NOMO-1 treated with DMSO at 0.1 percent for 48 hours (cell line): Measurements from ENCODE around the gene EEIG1.

Experiments used
- DNase-seq: peaks from one replicate; lab custom pipeline; 2025; ENCODE audit not compliant: unreplicated experiment; lab: John Stamatoyannopoulos, UW

EEIG1 gene

GRCh38 chr9:127961155-127961490, 19.7 kb downstream of the EEIG1 start:
- no peak for DNase-seq

GRCh38 chr9:127960410-127961154, 20.2 kb downstream of the EEIG1 start:
- no peak for DNase-seq

- DNase-seq, result no peak
These were observed 20.9 kb downstream of the EEIG1 start for GRCh38 chr9:127959841-127960409.

GRCh38 chr9:127959398-127959797, 21.4 kb downstream of the EEIG1 start:
- DNase-seq, result no peak

DNA sequence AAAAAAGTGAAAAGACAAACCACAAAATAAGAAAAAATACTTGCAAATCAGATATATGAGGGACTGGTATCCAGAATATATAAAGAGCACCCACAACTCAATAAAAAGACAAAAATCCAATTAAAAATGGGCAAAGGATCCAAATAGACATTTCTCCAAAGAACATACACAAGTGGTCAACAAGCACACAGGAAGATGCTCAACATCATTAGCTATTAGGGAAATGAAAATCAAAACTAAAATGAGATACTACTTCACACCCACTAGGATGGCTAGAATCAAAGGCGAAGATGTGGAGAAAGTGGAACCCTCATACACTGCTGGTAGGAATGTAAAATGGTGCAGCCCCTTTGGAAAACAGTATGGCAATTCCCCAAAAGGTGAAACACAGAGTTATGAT, 22.1 kb downstream of the EEIG1 start:
- no peak for DNase-seq

GRCh38 chr9:127955294-127956015, 25.3 kb downstream of the EEIG1 start:
- peak; percentile 29 for DNase-seq

DNA sequence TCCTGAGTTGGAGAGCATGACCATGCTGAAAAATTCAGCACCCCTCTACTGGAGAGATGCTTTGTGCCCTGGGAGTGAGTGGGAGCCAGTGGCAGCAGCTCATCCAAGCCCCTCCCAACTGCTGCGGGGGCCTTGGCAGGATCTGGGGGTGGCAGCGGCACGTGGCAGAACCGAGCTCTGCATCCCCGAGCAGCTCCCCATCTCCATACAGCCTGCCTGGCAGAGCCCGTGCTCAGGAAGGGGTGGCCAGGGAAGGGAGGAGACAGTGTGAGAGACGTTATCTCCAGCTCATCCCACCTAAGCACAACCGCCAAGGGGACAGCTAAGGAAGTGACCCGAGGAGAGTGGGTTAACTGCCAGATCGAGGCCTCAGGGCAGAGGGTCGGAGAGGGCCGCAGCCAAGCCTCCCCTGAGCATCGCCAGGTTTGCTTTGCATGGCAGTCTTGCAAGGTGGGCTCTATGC, 25.9 kb downstream of the EEIG1 start:
- no peak for DNase-seq

DNA sequence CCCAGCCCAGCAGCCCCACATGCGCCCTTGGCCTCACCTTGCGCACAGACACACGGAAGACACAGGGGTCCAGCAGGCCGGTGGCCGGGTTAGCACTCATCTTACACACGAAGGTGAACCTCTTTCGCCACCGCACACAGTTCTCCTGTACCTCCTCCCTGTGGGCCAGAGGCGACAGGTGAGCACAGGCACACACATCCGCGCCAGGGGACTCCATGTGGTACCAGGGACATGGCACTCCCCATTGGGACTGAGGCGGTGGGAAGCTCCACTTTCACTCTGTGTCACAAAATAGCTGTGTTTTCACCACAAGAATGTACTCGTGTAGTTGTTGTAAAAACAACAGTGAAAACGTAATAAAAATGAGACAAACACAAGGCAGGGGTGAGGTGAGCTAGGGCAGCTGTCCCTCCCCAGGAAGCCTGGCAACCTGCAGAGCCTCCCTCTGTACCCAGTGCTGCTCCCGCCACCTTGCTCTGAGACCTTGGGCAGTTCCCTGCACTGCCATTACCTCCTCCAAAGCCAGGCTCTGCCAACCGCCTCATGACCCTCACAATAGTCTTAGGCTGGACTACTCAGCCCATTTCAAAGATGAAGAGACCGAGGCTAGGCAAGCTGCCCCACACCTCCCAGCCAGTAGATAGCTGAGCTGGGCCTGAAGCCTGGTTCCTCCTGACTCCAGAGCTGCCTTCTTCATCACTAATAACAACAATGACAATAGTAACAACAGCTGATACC, 26.9 kb downstream of the EEIG1 start:
- DNase-seq, result no peak

- no peak for DNase-seq
These were observed 27.6 kb downstream of the EEIG1 start for GRCh38 chr9:127953154-127953553.

GRCh38 chr9:127950513-127951289, 30.1 kb downstream of the EEIG1 start:
- DNase-seq, result no peak

DNA sequence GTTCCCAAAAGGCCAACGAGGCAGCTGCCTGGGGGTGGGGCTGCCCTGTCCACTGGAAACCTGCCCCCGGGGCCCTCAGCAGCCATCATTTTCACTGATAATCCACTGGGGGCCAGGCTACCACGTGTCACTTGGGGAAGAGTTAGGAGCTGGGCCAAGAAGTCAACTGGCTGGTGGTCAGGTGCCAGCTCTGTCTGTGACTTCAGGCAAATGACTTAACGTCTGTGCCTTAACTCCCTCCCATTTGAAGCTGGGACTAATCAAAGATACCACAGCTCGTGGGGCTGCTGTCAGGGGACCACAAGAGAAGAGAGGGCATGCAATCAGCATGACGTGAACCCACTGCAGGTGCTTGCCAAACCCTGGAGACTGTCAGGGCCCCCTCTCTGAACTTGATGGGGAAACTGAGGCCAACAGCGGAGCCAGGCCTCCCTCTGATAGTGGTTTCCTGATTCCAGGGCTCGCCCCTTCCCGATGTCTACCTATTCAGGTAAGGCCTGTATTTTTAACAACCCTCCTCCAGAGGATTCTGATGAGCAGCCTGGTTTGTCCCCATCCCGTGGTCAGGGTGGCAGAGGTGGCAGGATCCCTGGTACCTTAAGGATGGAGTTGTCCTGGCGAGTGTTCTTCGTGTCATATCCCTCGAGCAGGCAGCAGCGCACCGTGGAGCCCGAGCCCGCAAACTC, 30.8 kb downstream of the EEIG1 start:
- no peak for DNase-seq

- no peak for DNase-seq
These were observed 32.7 kb downstream of the EEIG1 start for GRCh38 chr9:127947841-127948710.

DNA sequence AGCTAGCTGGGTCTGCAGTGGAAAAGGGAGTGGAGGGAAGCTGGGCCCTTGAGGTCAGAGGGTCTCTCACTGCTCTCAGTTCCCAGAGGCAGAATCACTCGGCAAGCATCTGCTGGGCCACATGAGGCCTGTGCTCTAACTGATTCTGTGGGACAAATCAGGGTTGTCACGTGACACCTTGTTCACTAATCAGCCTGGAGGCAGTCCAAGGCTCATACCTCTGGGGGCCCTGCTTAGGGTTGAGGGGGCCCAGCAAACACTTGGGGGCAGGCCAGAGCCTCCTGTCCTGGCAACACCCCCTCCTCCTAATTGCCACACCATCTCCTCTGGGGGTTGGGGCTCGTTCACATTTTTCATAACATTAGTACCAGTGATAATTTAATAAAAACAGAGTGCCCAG, 34.1 kb downstream of the EEIG1 start:
- DNase-seq, result no peak

GRCh38 chr9:127945942-127946341, 34.8 kb downstream of the EEIG1 start:
- no peak for DNase-seq

DNA sequence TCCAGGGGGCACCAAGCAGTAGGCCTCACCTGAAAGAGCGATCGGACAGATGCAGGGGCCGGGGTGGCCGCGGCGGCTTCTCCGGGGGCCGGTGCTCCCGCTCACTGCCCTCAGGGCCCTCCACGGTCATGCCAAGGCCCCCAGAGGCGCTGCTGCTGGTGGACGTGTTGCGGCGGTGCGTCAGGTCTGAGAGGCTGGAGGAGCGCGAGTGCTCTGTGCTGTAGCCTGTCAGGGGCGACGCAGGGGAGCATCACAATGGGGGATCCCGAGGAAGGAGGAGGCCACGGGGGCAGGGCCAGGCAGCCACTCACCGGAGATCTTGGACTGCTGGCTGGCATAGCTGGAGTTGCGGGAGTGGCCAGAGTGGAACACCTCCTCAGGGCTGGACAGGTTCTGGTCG, 35.5 kb downstream of the EEIG1 start:
- no peak for DNase-seq

- no peak for DNase-seq
These were observed 36.1 kb downstream of the EEIG1 start for GRCh38 chr9:127944586-127945218.

DNA sequence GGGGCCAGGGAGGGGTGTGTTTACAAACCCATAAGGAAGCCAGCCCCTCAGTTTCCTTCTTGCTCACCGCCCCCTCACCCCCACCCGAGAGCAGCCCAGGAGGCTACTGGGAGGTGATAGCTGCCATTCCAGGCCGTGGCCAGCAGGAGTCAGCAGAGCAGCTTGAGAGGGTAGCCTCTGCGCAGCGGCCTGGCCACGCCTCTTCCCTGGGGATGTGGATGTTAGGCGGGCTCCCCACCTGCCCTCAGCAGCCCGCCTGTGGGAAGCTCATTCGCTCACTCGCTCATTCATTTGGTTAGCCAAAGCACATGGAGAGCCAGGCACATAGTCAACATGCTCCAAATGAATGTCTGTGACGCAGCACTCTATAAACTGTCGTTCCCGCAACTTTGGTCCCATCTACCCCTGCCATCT, 37.1 kb downstream of the EEIG1 start:
- peak; percentile 43 for DNase-seq

DNA sequence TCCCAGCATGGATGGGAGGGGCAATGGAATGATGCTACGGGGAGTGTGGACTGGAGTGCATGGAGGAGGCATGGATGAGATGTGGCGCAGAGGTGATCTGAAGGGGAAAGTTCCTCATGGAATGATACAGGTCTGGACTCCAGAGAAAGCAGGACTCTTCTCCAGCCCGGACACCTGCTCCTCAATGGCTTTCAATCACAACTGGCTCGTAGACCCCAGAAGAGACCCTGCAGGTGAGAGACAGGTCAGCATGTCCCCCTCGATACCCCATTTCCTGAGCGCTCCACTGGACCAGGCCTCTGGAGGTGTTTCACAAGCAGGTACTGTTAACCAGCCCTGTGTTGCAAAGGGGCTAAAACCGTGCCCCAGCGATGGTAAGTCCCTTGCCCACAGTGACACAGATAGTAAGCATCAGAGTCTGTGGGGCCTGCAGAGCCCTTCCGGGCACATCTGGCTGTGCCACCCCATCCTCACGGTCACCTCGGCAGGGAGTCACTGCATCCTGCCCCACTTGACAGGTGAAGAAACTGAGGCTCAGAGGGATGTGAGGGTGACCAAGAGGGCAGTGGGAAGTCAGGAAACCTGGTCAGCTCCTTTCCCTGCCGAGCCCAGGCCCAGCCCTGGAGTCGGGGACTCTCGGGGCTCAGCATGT, 37.7 kb downstream of the EEIG1 start:
- no peak for DNase-seq
